Sigmoid colon (tissue), 7 donors: ENCODE measurements around the gene PLEKHG7. TPM values are rescaled to one million over a fixed set of nuclear protein-coding genes. Genes with fewer than 3 reads are reported as not detected.

Experiments used
- DNase-seq: peaks from one replicate; pipeline ENCODE4 v3.0.0-alpha.2; 2019
- H3K27ac ChIP-seq, 4 donors: fragments of 200-600 bp; sonication (generic); one replicate each; pipeline ENCODE4 v1.5.1; 2016 to 2019; ENCODE audit warnings: mild to moderate bottlenecking in 1 of 4
- H3K27me3 ChIP-seq, 3 donors: fragments of 200-600 bp; sonication (generic); one replicate each; pipeline ENCODE4 v1.5.1; 2019; ENCODE audit warnings: mild to moderate bottlenecking in 1 of 3
- H3K36me3 ChIP-seq, 4 donors: fragments of 200-600 bp; sonication (generic); one replicate each; pipeline ENCODE4 v1.5.1; 2016 to 2019
- H3K4me1 ChIP-seq, 4 donors: fragments of 200-600 bp; sonication (generic); one replicate each; pipeline ENCODE4 v1.5.1; 2017 to 2019
- H3K4me3 ChIP-seq, 4 donors: fragments of 200-600 bp; sonication (generic); one replicate each; pipeline ENCODE4 v1.5.1; 2017 to 2019; ENCODE audit warnings: mild to moderate bottlenecking in 2 of 4, moderate library complexity in 1 of 4
- H3K9me3 ChIP-seq, 4 donors: fragments of 200-600 bp in 3 of 4; sonication (generic) in 3 of 4; one replicate each; pipeline versions ENCODE4 v1.5.1 to v1.6.1; 2013 to 2019
- CTCF ChIP-seq, 4 experiments: fragments of 450-650 bp in 3 of 4; fragments of 200-600 bp in 1 of 4; IDR thresholded peaks; one replicate each; pipeline ENCODE4 v1.5.1; 2016 to 2019; ENCODE audit warnings: antibody characterized with exemption in 4 of 4, mild to moderate bottlenecking in 3 of 4, moderate library complexity in 2 of 4
- EP300 ChIP-seq, 4 donors: sonication (generic); formaldehyde crosslinking; IDR thresholded peaks; one replicate each; pipeline ENCODE4 v1.6.1; 2017; ENCODE audit warnings: antibody characterized with exemption in 4 of 4
- POLR2A ChIP-seq, 2 donors: fragments of 450-650 bp; IDR thresholded peaks; one replicate each; pipeline ENCODE4 v1.6.1; 2016; ENCODE audit warnings: antibody characterized with exemption in 2 of 2, mild to moderate bottlenecking in 2 of 2, moderate library complexity in 2 of 2
- POLR2AphosphoS5 ChIP-seq, 4 donors: sonication (generic); formaldehyde crosslinking; IDR thresholded peaks; one replicate each; pipeline ENCODE4 v1.6.1; 2017; ENCODE audit warnings: antibody characterized with exemption in 4 of 4
- WGBS, 2 donors: extraction: QIAGEN DNeasy Blood & Tissue Kit; methylation state at CpG; one replicate each; pipeline ENCODE4 v1.1.7; 2013; 5-methylcytosine and 5-hydroxymethylcytosine counted together
- intact Hi-C: fragments of 100-400 bp; cut with DNase I; formaldehyde crosslinking; loops from one replicate; pipeline ENCODE4 v1.15.1; 2023
- polyA plus RNA-seq, 3 donors: library from polyadenylated mRNA; stranded (reverse); fragments of 200-250 nt; gene quantifications; one replicate each; pipeline ENCODE4 v1.2.3, GENCODE V29; 2013
- total RNA-seq, 4 donors: library from RNA; depleted of rRNA; stranded (reverse); fragments of >200 nt; gene quantifications; one replicate each; pipeline ENCODE4 v1.1.0, GENCODE V29; 2016
- donor health status: healthy with polysubstance abuse.
- donor health status: Bipolar disorder and iron deficiency.
- donor health status: healthy.

Gene PLEKHG7
- total and polyA plus RNA-seq, 7 donors: 0.23 to 0.71 (median 0.50) TPM; not detected in 3

DNA sequence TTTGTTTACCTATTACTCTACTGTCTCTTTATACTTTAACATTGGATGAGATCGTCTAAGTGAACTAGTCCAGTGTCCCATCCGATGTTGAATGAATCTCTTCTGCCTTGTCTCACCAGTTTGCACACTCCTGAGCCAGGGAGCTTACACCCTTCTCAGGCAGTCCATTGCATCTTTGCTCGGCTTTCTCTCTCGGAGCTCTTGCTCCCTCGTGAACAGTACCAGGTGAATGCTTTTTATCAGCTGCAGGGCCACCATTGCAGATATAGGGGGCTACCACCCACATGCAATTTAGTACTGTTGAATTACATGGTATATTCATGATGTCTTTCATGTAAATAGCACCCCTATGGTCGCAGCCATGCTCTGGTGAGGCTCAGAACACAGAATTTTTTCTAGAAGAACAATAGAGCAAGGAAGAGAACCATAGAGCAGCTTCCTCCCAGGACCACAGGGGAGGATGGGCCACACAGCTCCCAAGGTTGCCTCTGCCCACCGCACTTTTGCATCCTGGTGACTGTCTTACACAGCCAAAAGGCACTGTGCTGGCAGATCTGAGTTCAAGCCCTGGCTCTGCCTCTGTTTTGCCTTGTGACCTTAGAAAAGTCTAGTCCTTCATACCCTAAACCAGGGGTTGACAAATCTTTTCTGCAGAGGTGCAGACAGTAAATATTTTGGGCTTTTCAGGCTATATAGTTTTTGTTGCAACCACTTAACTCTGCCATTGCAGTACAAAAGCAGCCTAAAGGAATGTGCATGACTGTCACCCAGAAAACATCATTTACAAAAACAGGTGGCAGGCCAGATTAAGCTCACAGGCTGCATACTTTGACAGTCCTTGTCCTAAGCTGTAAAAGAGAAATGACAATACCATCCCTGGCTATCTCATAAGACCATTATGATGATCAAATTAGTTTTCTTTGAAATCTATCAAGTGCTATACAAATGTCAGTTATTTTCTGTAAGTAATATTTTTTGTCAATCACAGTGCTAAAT is 35.4 kb downstream of the PLEKHG7 start:
- H3K27me3 ChIP-seq: no peaks in the 10 kb centered on the region
- DNase-seq: no peak
- no peaks in the 10 kb centered on the region for H3K36me3 ChIP-seq
- H3K9me3 ChIP-seq: no peaks in the 10 kb centered on the region
- no peak overlapping the region for H3K4me3 ChIP-seq
- TF ChIP-seq POLR2A (IDR thresholded peaks at IDR 0.05): no peak
- no peak for TF ChIP-seq CTCF (IDR thresholded peaks at IDR 0.05)
- TF ChIP-seq POLR2AphosphoS5 (IDR thresholded peaks at IDR 0.05): no peak
- no peak for TF ChIP-seq EP300 (IDR thresholded peaks at IDR 0.05)
- WGBS, 2 donors: 90 to 92% methylated on average over 7 of the region's 7 CpGs
- peaks cover 0 to 7% (median 2%) of the 10 kb centered on the region in 4 donors for H3K4me1 ChIP-seq
- no peak overlapping the region for H3K27ac ChIP-seq
- intact Hi-C loops: no loop called here

DNA sequence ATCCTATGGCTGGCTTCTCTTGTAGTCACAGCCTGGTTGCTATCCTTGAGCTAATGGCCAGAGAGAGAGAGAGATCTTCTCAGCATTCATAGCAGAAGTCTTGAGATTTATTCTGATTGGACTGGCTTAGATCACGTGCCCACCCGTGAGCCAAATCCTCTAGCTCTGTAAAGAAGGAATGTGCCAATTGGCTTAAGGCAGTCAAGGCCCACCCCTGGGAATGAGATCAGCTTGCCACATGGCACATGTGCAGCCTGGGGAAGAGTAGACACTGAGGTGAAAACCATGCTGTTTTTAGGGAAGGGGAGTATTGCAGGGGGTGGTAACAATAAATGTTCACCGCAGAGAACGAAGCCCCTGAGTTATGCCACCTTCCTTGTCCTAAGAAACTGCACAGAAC is 36.3 kb downstream of the PLEKHG7 start:
- intact Hi-C loops: no loop called here
- Histone ChIP-seq H3K27ac (no peak overlapping the region), H3K27me3 (no peaks in the 10 kb centered on the region), H3K9me3 (no peaks in the 10 kb centered on the region), H3K4me1 (peaks cover 0 to 7% (median 2%) of the 10 kb centered on the region in 4 donors), H3K4me3 (no peak overlapping the region), H3K36me3 (no peaks in the 10 kb centered on the region)
- no peak for TF ChIP-seq EP300 (IDR thresholded peaks at IDR 0.05)
- TF ChIP-seq POLR2AphosphoS5 (IDR thresholded peaks at IDR 0.05): no peak
- no peak for TF ChIP-seq CTCF (IDR thresholded peaks at IDR 0.05)
- no peak for TF ChIP-seq POLR2A (IDR thresholded peaks at IDR 0.05)
- WGBS, 2 donors: 88 to 89% methylated on average over 4 of the region's 4 CpGs
- no peak for DNase-seq

DNA sequence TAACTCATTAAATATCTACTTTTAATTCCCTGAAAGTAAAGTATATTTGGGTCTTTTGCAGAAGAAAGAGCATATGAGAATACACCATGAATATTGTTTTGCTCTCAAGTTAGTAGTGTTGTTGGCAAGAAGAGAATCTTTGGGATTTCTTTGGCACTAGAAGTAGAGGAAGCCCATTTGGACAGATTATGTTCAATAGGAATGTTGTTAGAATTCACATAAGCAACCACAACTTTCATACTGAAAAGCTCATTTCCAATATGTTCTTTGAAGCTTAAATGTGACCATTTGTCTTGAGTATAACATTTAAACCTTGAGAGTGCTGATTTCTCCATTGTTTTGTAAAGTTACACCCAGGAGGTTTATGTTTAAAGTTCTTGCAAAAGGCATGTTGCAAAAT is 37.6 kb downstream of the PLEKHG7 start:
- DNase-seq: no peak
- no peaks in the 10 kb centered on the region for H3K36me3 ChIP-seq
- no peak for TF ChIP-seq EP300 (IDR thresholded peaks at IDR 0.05)
- no peak for TF ChIP-seq POLR2AphosphoS5 (IDR thresholded peaks at IDR 0.05)
- no peak for TF ChIP-seq CTCF (IDR thresholded peaks at IDR 0.05)
- no peak for TF ChIP-seq POLR2A (IDR thresholded peaks at IDR 0.05)
- H3K4me3 ChIP-seq: no peak overlapping the region
- H3K9me3 ChIP-seq: no peaks in the 10 kb centered on the region
- H3K4me1 ChIP-seq: peaks cover 0 to under 1% (median 0%) of the 10 kb centered on the region in 4 donors
- no peaks in the 10 kb centered on the region for H3K27me3 ChIP-seq
- intact Hi-C loops: no loop called here
- H3K27ac ChIP-seq: no peak overlapping the region

- H3K4me3 ChIP-seq: no peak overlapping the region
- intact Hi-C loops: no loop called here
- H3K9me3 ChIP-seq: no peaks in the 10 kb centered on the region
- H3K4me1 ChIP-seq: no peaks in the 10 kb centered on the region
- no peaks in the 10 kb centered on the region for H3K36me3 ChIP-seq
- no peak for DNase-seq
- no peak overlapping the region for H3K27ac ChIP-seq
- no peak for TF ChIP-seq POLR2AphosphoS5 (IDR thresholded peaks at IDR 0.05)
- TF ChIP-seq POLR2A (IDR thresholded peaks at IDR 0.05): no peak
- TF ChIP-seq CTCF (IDR thresholded peaks at IDR 0.05): no peak
- TF ChIP-seq EP300 (IDR thresholded peaks at IDR 0.05): no peak
- 87 to 93% methylated on average over 3 of the region's 3 CpGs for WGBS, 2 donors
- H3K27me3 ChIP-seq: no peaks in the 10 kb centered on the region
These were observed 40.2 kb downstream of the PLEKHG7 start for GRCh38 chr12:92743026-92743425.
